ENCODE measurements around the gene C2orf68. TPM values are rescaled to one million over a fixed set of nuclear protein-coding genes. Genes with fewer than 3 reads are reported as not detected.

The C2orf68 gene
- total and polyA plus RNA-seq, 2 of the 13 experiments (the other 11 are each of a cell fraction or from before 2014, with no cell fraction given): 47.1 to 77.4 TPM

DNA sequence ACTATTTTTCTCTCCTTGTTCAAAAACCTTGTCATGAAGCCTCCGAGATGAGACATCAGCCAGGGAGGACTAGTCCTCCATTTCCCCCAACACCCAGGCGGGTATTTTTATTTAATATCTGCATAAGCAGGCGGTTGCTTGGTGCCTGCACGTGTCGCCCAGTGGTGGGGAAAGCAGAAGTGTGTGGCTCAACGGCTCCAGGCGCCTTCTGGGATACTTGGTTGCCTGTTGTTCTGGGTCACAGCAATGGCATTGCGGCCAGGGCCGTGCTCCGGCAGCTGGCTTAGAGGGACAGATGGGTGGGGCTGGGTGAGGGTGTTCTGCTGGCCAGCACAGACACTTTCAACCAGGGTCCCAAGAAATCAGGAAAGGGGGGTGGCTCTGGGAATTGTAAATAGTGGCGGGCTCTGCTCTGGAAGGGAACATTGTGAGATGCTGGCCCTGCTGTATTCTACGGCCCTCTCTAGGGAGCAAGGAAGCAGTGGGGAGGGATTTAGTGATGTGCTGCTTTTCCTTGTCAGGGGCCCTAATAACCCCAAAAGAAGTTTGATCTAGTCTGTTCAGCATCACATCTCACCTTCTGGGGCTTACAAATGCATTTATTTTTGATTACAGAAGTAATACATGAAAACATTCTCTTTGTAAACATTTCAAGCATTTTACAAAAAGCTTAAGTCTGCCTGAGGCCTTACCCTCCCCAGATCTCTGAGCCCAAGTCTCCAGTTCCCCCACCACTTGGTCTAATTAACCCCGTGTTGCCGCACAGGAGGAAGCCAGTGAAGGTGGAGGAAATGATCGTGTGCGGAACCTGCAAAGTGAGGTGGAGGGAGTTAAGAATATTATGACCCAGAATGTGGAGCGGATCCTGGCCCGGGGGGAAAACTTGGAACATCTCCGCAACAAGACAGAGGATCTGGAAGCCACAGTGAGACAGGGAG is 33.4 kb downstream of the C2orf68 start (continued):
- TF ChIP-seq, protein P1, sequence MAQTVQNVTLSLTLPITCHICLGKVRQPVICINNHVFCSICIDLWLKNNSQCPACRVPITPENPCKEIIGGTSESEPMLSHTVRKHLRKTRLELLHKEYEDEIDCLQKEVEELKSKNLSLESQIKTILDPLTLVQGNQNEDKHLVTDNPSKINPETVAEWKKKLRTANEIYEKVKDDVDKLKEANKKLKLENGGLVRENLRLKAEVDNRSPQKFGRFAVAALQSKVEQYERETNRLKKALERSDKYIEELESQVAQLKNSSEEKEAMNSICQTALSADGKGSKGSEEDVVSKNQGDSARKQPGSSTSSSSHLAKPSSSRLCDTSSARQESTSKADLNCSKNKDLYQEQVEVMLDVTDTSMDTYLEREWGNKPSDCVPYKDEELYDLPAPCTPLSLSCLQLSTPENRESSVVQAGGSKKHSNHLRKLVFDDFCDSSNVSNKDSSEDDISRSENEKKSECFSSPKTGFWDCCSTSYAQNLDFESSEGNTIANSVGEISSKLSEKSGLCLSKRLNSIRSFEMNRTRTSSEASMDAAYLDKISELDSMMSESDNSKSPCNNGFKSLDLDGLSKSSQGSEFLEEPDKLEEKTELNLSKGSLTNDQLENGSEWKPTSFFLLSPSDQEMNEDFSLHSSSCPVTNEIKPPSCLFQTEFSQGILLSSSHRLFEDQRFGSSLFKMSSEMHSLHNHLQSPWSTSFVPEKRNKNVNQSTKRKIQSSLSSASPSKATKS (CRISPR knock-in tag; IDR thresholded peaks at IDR 0.05): 0 out of 2 replicates have a peak, but pooled peaks have one; percentile 17
- TF ChIP-seq ZNF546 (CRISPR knock-in tag; conservative IDR thresholded peaks at IDR 0.05) (no peak), KLF6 (CRISPR knock-in tag; IDR thresholded peaks at IDR 0.05) (no peak), TBP (CRISPR knock-in tag; IDR thresholded peaks at IDR 0.05) (no peak), HES4 (CRISPR knock-in tag; IDR thresholded peaks at IDR 0.05; ENCODE audit: borderline replicate concordance) (no peak), DNMT3B (CRISPR knock-in tag; conservative IDR thresholded peaks at IDR 0.05) (no peak; the same call in 1 of the 2 replicates), GATAD1 (CRISPR knock-in tag; IDR thresholded peaks at IDR 0.05) (0 out of 2 replicates have a peak, but pooled peaks have one; percentile 26), MAFG (CRISPR knock-in tag; IDR thresholded peaks at IDR 0.05) (no peak), CHD4 (IDR thresholded peaks at IDR 0.05; ENCODE audit: borderline replicate concordance, low read length) (no peak), ZSCAN9 (CRISPR knock-in tag; IDR thresholded peaks at IDR 0.05; ENCODE audit: borderline replicate concordance) (no peak), CCAR2 (optimal IDR thresholded peaks at IDR 0.05; ENCODE audit: low read depth, low read length) (no peak), HDAC1 (CRISPR knock-in tag; IDR thresholded peaks at IDR 0.05) (no peak), ZNF660 (CRISPR knock-in tag; IDR thresholded peaks at IDR 0.05; ENCODE audit: borderline replicate concordance, low read depth) (no peak), ZNF20 (CRISPR knock-in tag; IDR thresholded peaks at IDR 0.05) (no peak), MBNL3 (CRISPR knock-in tag; conservative IDR thresholded peaks at IDR 0.05) (no peak), ZBTB20 (CRISPR knock-in tag; IDR thresholded peaks at IDR 0.05; ENCODE audit: borderline replicate concordance, low read depth) (no peak), NCOA2 (CRISPR knock-in tag; IDR thresholded peaks at IDR 0.05) (no peak), RBFOX2 (IDR thresholded peaks at IDR 0.05; ENCODE audit: low read depth, low read length) (no peak), ZNF143 (CRISPR knock-in tag; IDR thresholded peaks at IDR 0.05) (peak; percentile 38; the same call in 1 of the 2 replicates)
- TF ChIP-seq, protein P2, sequence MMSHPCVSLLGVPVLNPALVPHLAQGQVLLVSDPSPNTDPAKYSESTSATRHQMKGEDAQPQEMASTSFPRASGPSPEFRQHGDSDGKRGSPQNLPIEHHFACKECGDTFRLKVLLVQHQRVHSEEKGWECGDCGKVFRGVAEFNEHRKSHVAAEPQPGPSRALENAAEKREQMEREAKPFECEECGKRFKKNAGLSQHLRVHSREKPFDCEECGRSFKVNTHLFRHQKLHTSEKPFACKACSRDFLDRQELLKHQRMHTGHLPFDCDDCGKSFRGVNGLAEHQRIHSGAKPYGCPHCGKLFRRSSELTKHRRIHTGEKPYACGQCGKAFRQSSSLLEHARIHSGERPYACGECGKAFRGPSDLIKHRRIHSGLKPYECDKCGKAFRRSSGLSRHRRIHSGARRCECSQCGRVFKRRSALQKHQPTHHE (CRISPR knock-in tag; IDR thresholded peaks at IDR 0.05; ENCODE audit: borderline replicate concordance): no peak
- TF ChIP-seq, protein P3, sequence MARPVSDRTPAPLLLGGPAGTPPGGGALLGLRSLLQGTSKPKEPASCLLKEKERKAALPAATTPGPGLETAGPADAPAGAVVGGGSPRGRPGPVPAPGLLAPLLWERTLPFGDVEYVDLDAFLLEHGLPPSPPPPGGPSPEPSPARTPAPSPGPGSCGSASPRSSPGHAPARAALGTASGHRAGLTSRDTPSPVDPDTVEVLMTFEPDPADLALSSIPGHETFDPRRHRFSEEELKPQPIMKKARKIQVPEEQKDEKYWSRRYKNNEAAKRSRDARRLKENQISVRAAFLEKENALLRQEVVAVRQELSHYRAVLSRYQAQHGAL (CRISPR knock-in tag; IDR thresholded peaks at IDR 0.05; ENCODE audit: not compliant biosample characterization): no peak
- TF ChIP-seq, protein P4, sequence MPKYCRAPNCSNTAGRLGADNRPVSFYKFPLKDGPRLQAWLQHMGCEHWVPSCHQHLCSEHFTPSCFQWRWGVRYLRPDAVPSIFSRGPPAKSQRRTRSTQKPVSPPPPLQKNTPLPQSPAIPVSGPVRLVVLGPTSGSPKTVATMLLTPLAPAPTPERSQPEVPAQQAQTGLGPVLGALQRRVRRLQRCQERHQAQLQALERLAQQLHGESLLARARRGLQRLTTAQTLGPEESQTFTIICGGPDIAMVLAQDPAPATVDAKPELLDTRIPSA (CRISPR knock-in tag; IDR thresholded peaks at IDR 0.05; ENCODE audit: borderline replicate concordance): no peak
- TF ChIP-seq, protein P5, sequence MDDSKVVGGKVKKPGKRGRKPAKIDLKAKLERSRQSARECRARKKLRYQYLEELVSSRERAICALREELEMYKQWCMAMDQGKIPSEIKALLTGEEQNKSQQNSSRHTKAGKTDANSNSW (CRISPR knock-in tag; IDR thresholded peaks at IDR 0.05; ENCODE audit: borderline replicate concordance): no peak
